Rectal smooth muscle tissue (tissue), 1 donor: ENCODE data around the gene RAD50.

Source experiments
- H3K27ac ChIP-seq: one replicate; pipeline ENCODE4 v1.7.0; 2013; ENCODE audit warnings: low read depth, low read length, inconsistent platforms
- H3K27me3 ChIP-seq: one replicate; pipeline ENCODE4 v1.7.0; 2013; ENCODE audit warnings: low read length; ENCODE audit not compliant: control insufficient read depth, insufficient read depth
- H3K36me3 ChIP-seq: one replicate; pipeline ENCODE4 v1.7.0; 2013; ENCODE audit warnings: low read length; ENCODE audit not compliant: control insufficient read depth, insufficient read depth
- H3K4me1 ChIP-seq: one replicate; pipeline ENCODE4 v1.7.0; 2013; ENCODE audit warnings: low read length; ENCODE audit not compliant: control insufficient read depth, insufficient read depth
- H3K4me3 ChIP-seq: one replicate; pipeline ENCODE4 v1.7.0; 2013; ENCODE audit warnings: low read length
- H3K9ac ChIP-seq: one replicate; pipeline ENCODE4 v1.7.0; 2013; ENCODE audit warnings: low read length

RAD50 gene

GRCh38 chr5:132668706-132669454, 112.1 kb downstream of the RAD50 start:
- no peaks in the 10 kb centered on the region for H3K27me3 ChIP-seq
- no peak overlapping the region for H3K4me3 ChIP-seq
- H3K4me1 ChIP-seq = no peaks in the 10 kb centered on the region
- H3K27ac ChIP-seq = no peak overlapping the region
- H3K36me3 ChIP-seq = no peaks in the 10 kb centered on the region
- no peak overlapping the region for H3K9ac ChIP-seq

DNA sequence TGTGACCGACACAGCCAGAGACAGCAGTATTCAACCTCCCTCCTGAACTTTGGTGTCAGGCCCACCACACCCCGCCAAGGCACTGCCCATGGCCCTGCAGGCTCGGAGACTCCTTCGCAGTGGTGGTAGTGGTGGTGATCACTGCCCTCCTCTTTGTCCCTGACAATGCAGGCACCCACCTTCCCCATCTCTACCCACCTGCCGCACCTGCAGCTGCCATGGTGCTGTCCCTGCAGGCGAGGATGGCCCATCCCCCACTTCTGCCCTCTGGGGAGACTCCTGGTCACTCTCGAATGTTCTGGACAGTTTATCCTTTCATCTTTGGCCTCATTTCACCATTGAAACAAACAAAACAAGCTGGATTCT, 112.7 kb downstream of the RAD50 start:
- H3K36me3 ChIP-seq = no peaks in the 10 kb centered on the region
- no peaks in the 10 kb centered on the region for H3K27me3 ChIP-seq
- no peak overlapping the region for H3K9ac ChIP-seq
- no peak overlapping the region for H3K27ac ChIP-seq
- no peaks in the 10 kb centered on the region for H3K4me1 ChIP-seq
- no peak overlapping the region for H3K4me3 ChIP-seq

DNA sequence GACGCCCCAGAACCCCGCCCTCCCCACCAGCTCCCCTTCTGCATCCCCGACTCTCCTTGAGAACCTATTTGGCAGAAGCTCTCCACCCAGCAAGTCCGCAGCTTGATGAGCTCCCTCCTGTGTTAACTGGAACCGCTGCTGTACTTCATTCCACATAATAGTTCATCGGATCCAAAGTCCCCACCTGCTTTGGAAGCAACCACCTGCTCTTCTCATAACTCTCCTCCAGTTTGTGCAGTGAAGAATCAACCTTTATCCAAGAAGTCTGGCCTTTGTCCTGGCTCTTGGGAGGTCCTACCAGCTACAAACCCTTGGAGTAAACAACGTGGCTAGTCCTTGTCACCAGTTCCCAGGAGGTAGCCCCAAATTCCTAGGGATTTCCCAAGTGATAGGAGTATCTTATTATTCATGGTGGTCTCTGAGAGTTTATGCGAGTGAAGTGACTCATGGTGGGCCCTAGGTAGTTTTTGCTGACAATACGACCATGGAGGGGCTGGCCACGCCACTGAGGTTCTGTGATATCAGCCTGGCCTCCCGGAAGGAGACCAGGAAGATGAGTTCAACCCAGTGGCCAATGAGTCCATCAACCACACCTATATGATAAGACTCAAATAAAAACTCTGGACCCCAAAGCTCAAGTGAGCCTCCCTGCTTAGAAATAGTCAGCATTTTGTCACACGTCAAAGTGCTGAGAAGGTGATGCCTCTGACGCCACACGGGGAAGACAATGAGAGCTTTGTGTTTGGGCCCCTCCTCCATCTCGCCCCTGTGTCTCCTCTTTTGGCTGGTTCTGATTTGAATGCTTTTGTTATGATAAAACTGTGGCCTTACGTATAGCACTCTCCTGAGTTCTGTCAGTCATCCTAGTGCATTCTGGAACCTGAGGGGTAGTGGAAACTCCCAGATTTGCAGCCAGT, 113.4 kb downstream of the RAD50 start:
- Histone ChIP-seq H3K4me3 (no peak overlapping the region), H3K27me3 (no peaks in the 10 kb centered on the region), H3K36me3 (no peaks in the 10 kb centered on the region), H3K27ac (no peak overlapping the region), H3K4me1 (peaks cover 4% of the 10 kb centered on the region), H3K9ac (no peak overlapping the region)

GRCh38 chr5:132671000-132671399, 114.2 kb downstream of the RAD50 start:
- H3K9ac ChIP-seq = no peak overlapping the region
- no peaks in the 10 kb centered on the region for H3K36me3 ChIP-seq
- peaks cover 4% of the 10 kb centered on the region for H3K4me1 ChIP-seq
- H3K27ac ChIP-seq = no peak overlapping the region
- no peaks in the 10 kb centered on the region for H3K27me3 ChIP-seq
- no peak overlapping the region for H3K4me3 ChIP-seq

GRCh38 chr5:132673488-132673887, 116.7 kb downstream of the RAD50 start:
- H3K4me1 ChIP-seq = peaks cover 9% of the 10 kb centered on the region
- H3K36me3 ChIP-seq = no peaks in the 10 kb centered on the region
- H3K27ac ChIP-seq = no peak overlapping the region
- no peak overlapping the region for H3K4me3 ChIP-seq
- no peaks in the 10 kb centered on the region for H3K27me3 ChIP-seq
- H3K9ac ChIP-seq = no peak overlapping the region

- H3K27ac ChIP-seq = peak within 1 kb of the TSS; percentile 67
These were observed 117.3 kb downstream of the RAD50 start, which contains the start of gene IL4 for GRCh38 chr5:132673939-132674630. Gene IL4, plus strand, starts transcription at chr5:132673989. Its CDS starts 62 bp downstream, at chr5:132674051.

DNA sequence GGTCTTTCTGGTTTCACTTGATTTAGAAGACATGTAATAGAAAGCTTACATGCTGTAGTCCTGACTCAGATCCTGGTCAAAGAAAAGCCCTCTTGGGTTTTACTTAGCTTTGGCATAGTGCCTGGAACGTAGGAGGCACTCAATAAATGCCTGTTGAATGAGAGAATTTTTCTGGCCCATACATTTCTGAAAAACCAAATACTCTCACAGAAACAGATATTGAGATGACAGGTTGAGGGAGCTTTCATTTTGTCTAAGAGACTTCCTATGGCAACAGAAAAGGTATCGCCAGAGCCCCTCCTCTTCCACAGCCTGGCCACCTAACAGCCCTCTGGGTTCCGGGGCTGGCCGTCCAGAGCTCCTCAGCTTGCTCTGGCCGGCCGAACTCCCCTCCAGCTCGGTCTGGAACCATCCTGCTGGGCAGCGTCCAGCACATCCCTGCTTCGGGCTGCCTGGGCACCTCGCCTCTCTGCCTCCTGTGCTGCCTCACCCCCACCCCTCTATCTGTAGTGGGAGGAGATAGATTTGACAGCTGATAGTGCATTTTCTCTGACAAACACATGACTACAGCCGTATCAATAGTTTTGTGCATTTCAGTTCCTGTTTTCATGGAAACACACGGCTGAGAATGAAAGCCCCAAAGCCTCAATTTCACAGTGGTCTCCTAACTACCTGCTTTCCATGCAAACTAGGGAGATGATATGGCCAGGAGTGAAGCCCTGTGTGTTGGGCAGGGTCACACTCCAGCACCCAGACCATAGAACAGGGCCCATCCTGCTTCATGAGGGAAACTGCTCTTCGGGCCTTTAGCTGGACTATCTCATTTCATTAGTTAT, 118.1 kb downstream of the RAD50 start:
- no peak overlapping the region for H3K9ac ChIP-seq
- H3K36me3 ChIP-seq = no peaks in the 10 kb centered on the region
- H3K27me3 ChIP-seq = no peaks in the 10 kb centered on the region
- peaks cover 9% of the 10 kb centered on the region for H3K4me1 ChIP-seq
- H3K27ac ChIP-seq = peak overlapping the region; percentile 67
- no peak overlapping the region for H3K4me3 ChIP-seq

More at GRCh38 chr5:132673939-132674630, 117.3 kb downstream of the RAD50 start, which contains the start of gene IL4:
- no peak within 1 kb of the TSS for H3K9ac ChIP-seq
- H3K36me3 ChIP-seq = no peaks in the 10 kb centered on the region
- no peaks in the 10 kb centered on the region for H3K27me3 ChIP-seq
- H3K4me3 ChIP-seq = no peak within 1 kb of the TSS
- H3K4me1 ChIP-seq = peaks cover 9% of the 10 kb centered on the region

GRCh38 chr5:132675936-132676689, 119.3 kb downstream of the RAD50 start:
- Histone ChIP-seq H3K4me3 (no peak overlapping the region), H3K4me1 (peaks cover 9% of the 10 kb centered on the region), H3K27ac (no peak overlapping the region), H3K9ac (no peak overlapping the region), H3K27me3 (no peaks in the 10 kb centered on the region), H3K36me3 (no peaks in the 10 kb centered on the region)

GRCh38 chr5:132677191-132677590, 120.4 kb downstream of the RAD50 start:
- Histone ChIP-seq H3K4me3 (no peak overlapping the region), H3K4me1 (peaks cover 9% of the 10 kb centered on the region), H3K9ac (no peak overlapping the region), H3K27ac (no peak overlapping the region), H3K36me3 (no peaks in the 10 kb centered on the region), H3K27me3 (no peaks in the 10 kb centered on the region)

DNA sequence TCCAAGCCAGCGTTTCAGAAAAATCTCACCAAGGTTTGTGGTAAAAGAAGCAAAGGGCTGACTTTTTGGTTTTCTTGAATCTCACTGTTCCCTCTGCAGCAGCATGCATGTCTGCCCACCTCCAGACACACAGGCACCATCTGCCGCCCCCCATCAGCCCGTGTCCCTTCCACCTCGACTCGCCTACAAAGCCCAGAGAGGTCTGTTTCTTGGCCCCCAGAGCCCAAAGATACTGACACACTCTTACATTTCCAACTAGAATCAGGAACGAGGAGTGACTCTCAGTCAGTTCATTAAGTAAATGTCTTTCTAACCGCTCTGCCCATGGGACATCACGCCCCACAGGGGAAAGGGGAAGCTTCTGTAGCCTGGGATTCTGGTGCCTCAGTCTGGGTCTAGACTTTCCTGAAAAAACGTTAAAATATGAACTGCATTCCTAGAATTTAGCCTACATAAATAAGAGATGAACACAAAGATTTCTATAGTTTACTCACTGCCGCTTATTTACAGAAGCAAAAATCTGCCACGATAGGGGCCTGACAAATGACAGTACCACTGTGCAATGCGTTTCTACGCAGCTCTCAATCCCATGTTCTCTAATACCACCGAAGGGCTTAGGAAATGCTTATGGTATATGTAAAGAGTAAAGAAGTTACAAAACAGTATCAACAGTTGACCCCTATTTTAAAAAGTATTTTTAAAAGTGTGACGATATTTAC, 121.1 kb downstream of the RAD50 start:
- Histone ChIP-seq H3K27me3 (no peaks in the 10 kb centered on the region), H3K9ac (no peak overlapping the region), H3K27ac (no peak overlapping the region), H3K36me3 (no peaks in the 10 kb centered on the region), H3K4me1 (peaks cover 9% of the 10 kb centered on the region), H3K4me3 (no peak overlapping the region)

GRCh38 chr5:132678735-132679134, 122.0 kb downstream of the RAD50 start:
- Histone ChIP-seq H3K4me3 (no peak overlapping the region), H3K4me1 (peaks cover 9% of the 10 kb centered on the region), H3K27ac (no peak overlapping the region), H3K27me3 (no peaks in the 10 kb centered on the region), H3K36me3 (no peaks in the 10 kb centered on the region), H3K9ac (no peak overlapping the region)
